ENCODE measurements around the gene SAMD4B.

The SAMD4B gene

GRCh38 chr19:39316627-39317321 lies 25.4 kb upstream of the SAMD4B start:
- H3K36me3 ChIP-seq (ENCODE audit: insufficient read depth, low read length) = no peaks in the 10 kb centered on the region
- no peak overlapping the region for H3K4me3 ChIP-seq (ENCODE audit: low read length)
- H3K9me3 ChIP-seq (replicated peaks; ENCODE audit: low read length) = no peaks in the 10 kb centered on the region
- H3K4me2 ChIP-seq (ENCODE audit: low read length) = no peak overlapping the region
- peaks cover 51% of the 10 kb centered on the region for H3K27me3 ChIP-seq (ENCODE audit: control insufficient read depth, insufficient read depth, low read length)
- peaks cover 3% of the 10 kb centered on the region for H3K4me1 ChIP-seq (ENCODE audit: control insufficient read depth, insufficient read depth, low read length)
- no peak overlapping the region for H3K9ac ChIP-seq (ENCODE audit: low read depth, low read length)

GRCh38 chr19:39317476-39317875 lies 24.7 kb upstream of the SAMD4B start:
- H3K4me1 ChIP-seq (ENCODE audit: control insufficient read depth, insufficient read depth, low read length) = peaks cover 3% of the 10 kb centered on the region
- H3K4me2 ChIP-seq (ENCODE audit: low read length) = no peak overlapping the region
- H3K9ac ChIP-seq (ENCODE audit: low read depth, low read length) = no peak overlapping the region
- H3K9me3 ChIP-seq (replicated peaks; ENCODE audit: low read length) = no peaks in the 10 kb centered on the region
- H3K4me3 ChIP-seq (ENCODE audit: low read length) = no peak overlapping the region
- H3K27me3 ChIP-seq (ENCODE audit: control insufficient read depth, insufficient read depth, low read length) = peaks cover 51% of the 10 kb centered on the region
- no peaks in the 10 kb centered on the region for H3K36me3 ChIP-seq (ENCODE audit: insufficient read depth, low read length)

- Histone ChIP-seq H3K36me3 (ENCODE audit: insufficient read depth, low read length) (no peaks in the 10 kb centered on the region), H3K27me3 (ENCODE audit: control insufficient read depth, insufficient read depth, low read length) (peaks cover 50% of the 10 kb centered on the region), H3K4me1 (ENCODE audit: control insufficient read depth, insufficient read depth, low read length) (peaks cover 3% of the 10 kb centered on the region), H3K9ac (ENCODE audit: low read depth, low read length) (no peak overlapping the region), H3K9me3 (replicated peaks; ENCODE audit: low read length) (no peaks in the 10 kb centered on the region), H3K4me2 (ENCODE audit: low read length) (no peak overlapping the region), H3K4me3 (ENCODE audit: low read length) (no peak overlapping the region)
These were observed 24.1 kb upstream of the SAMD4B start for GRCh38 chr19:39318071-39318470.

- peaks cover 3% of the 10 kb centered on the region for H3K4me1 ChIP-seq (ENCODE audit: control insufficient read depth, insufficient read depth, low read length)
- H3K4me2 ChIP-seq (ENCODE audit: low read length) = no peak overlapping the region
- H3K4me3 ChIP-seq (ENCODE audit: low read length) = no peak overlapping the region
- no peaks in the 10 kb centered on the region for H3K9me3 ChIP-seq (replicated peaks; ENCODE audit: low read length)
- H3K27me3 ChIP-seq (ENCODE audit: control insufficient read depth, insufficient read depth, low read length) = peaks cover 53% of the 10 kb centered on the region
- no peaks in the 10 kb centered on the region for H3K36me3 ChIP-seq (ENCODE audit: insufficient read depth, low read length)
- no peak overlapping the region for H3K9ac ChIP-seq (ENCODE audit: low read depth, low read length)
These were observed 23.5 kb upstream of the SAMD4B start for GRCh38 chr19:39318690-39319089.

GRCh38 chr19:39319098-39319891 lies 22.9 kb upstream of the SAMD4B start:
- H3K27me3 ChIP-seq (ENCODE audit: control insufficient read depth, insufficient read depth, low read length) = peaks cover 57% of the 10 kb centered on the region
- H3K36me3 ChIP-seq (ENCODE audit: insufficient read depth, low read length) = no peaks in the 10 kb centered on the region
- H3K4me2 ChIP-seq (ENCODE audit: low read length) = no peak overlapping the region
- H3K4me1 ChIP-seq (ENCODE audit: control insufficient read depth, insufficient read depth, low read length) = peaks cover 3% of the 10 kb centered on the region
- no peak overlapping the region for H3K9ac ChIP-seq (ENCODE audit: low read depth, low read length)
- H3K9me3 ChIP-seq (replicated peaks; ENCODE audit: low read length) = no peaks in the 10 kb centered on the region
- no peak overlapping the region for H3K4me3 ChIP-seq (ENCODE audit: low read length)

GRCh38 chr19:39319892-39320248 lies 22.4 kb upstream of the SAMD4B start:
- Histone ChIP-seq H3K9me3 (replicated peaks; ENCODE audit: low read length) (no peaks in the 10 kb centered on the region), H3K9ac (ENCODE audit: low read depth, low read length) (no peak overlapping the region), H3K4me3 (ENCODE audit: low read length) (peak overlapping the region; percentile 65), H3K4me1 (ENCODE audit: control insufficient read depth, insufficient read depth, low read length) (peaks cover 3% of the 10 kb centered on the region), H3K27me3 (ENCODE audit: control insufficient read depth, insufficient read depth, low read length) (peaks cover 58% of the 10 kb centered on the region), H3K4me2 (ENCODE audit: low read length) (peak overlapping the region; percentile 81), H3K36me3 (ENCODE audit: insufficient read depth, low read length) (no peaks in the 10 kb centered on the region)

- no peak overlapping the region for H3K4me3 ChIP-seq (ENCODE audit: low read length)
- H3K4me1 ChIP-seq (ENCODE audit: control insufficient read depth, insufficient read depth, low read length) = peaks cover 3% of the 10 kb centered on the region
- peaks cover 56% of the 10 kb centered on the region for H3K27me3 ChIP-seq (ENCODE audit: control insufficient read depth, insufficient read depth, low read length)
- no peak overlapping the region for H3K4me2 ChIP-seq (ENCODE audit: low read length)
- H3K36me3 ChIP-seq (ENCODE audit: insufficient read depth, low read length) = no peaks in the 10 kb centered on the region
- no peak overlapping the region for H3K9ac ChIP-seq (ENCODE audit: low read depth, low read length)
- H3K9me3 ChIP-seq (replicated peaks; ENCODE audit: low read length) = no peaks in the 10 kb centered on the region
These were observed 20.9 kb upstream of the SAMD4B start for GRCh38 chr19:39321117-39321831.

- Histone ChIP-seq H3K9me3 (replicated peaks; ENCODE audit: low read length) (no peaks in the 10 kb centered on the region), H3K27me3 (ENCODE audit: control insufficient read depth, insufficient read depth, low read length) (peaks cover 51% of the 10 kb centered on the region), H3K4me1 (ENCODE audit: control insufficient read depth, insufficient read depth, low read length) (peaks cover 3% of the 10 kb centered on the region), H3K36me3 (ENCODE audit: insufficient read depth, low read length) (no peaks in the 10 kb centered on the region), H3K9ac (ENCODE audit: low read depth, low read length) (no peak overlapping the region), H3K4me2 (ENCODE audit: low read length) (no peak overlapping the region), H3K4me3 (ENCODE audit: low read length) (no peak overlapping the region)
These were observed 20.4 kb upstream of the SAMD4B start for GRCh38 chr19:39321832-39322176.

GRCh38 chr19:39324242-39324842 lies 17.9 kb upstream of the SAMD4B start:
- H3K36me3 ChIP-seq (ENCODE audit: insufficient read depth, low read length) = no peaks in the 10 kb centered on the region
- H3K9ac ChIP-seq (ENCODE audit: low read depth, low read length) = no peak overlapping the region
- no peak overlapping the region for H3K4me3 ChIP-seq (ENCODE audit: low read length)
- H3K4me2 ChIP-seq (ENCODE audit: low read length) = no peak overlapping the region
- H3K27me3 ChIP-seq (ENCODE audit: control insufficient read depth, insufficient read depth, low read length) = peaks cover 33% of the 10 kb centered on the region
- H3K4me1 ChIP-seq (ENCODE audit: control insufficient read depth, insufficient read depth, low read length) = peaks cover 3% of the 10 kb centered on the region
- H3K9me3 ChIP-seq (replicated peaks; ENCODE audit: low read length) = no peaks in the 10 kb centered on the region

- Histone ChIP-seq H3K4me1 (ENCODE audit: control insufficient read depth, insufficient read depth, low read length) (no peaks in the 10 kb centered on the region), H3K9me3 (replicated peaks; ENCODE audit: low read length) (no peaks in the 10 kb centered on the region), H3K9ac (ENCODE audit: low read depth, low read length) (no peak overlapping the region), H3K36me3 (ENCODE audit: insufficient read depth, low read length) (no peaks in the 10 kb centered on the region), H3K4me3 (ENCODE audit: low read length) (no peak overlapping the region), H3K4me2 (ENCODE audit: low read length) (no peak overlapping the region), H3K27me3 (ENCODE audit: control insufficient read depth, insufficient read depth, low read length) (peaks cover 25% of the 10 kb centered on the region)
These were observed 16.2 kb upstream of the SAMD4B start for GRCh38 chr19:39325778-39326665.
